Measurements from ENCODE around the gene COL8A2. TPM values are rescaled to one million over a fixed set of nuclear protein-coding genes. Genes with fewer than 3 reads are reported as not detected.

COL8A2 gene
- total and polyA plus RNA-seq, 2 of the 4 experiments (the other 2 are of a cell fraction): 0.54 to 1.1 TPM

DNA sequence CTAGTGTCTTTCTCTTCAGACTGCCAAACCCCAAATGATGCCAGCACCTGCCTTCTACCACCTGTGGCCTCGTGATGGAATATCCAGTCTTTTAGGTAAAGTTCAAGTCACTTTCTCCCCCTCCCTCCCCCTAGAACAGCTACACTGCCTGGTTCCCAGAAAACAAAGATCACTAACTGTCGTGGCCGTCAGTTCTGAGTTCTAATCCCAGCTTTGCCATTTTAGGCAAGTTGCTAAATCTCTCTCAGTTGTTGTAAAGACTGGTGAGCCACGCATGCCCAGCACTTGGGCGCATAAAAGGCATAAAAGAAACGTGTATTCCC is 24.9 kb upstream of the COL8A2 start:
- Histone ChIP-seq H3K9me1 (ENCODE audit: insufficient read depth, low read length) (peaks cover 21% of the 10 kb centered on the region), H4K5ac (ENCODE audit: low read depth, low read length) (peak overlapping the region; percentile 70), H2BK120ac (ENCODE audit: low read depth, low read length) (peak overlapping the region; percentile 88), H4K8ac (ENCODE audit: low read depth in 2 of 2, low read length in 2 of 2) (peak overlapping the region; percentile 87 to 96), H3K27me3 (ENCODE audit: control insufficient read depth, insufficient read depth, low read length) (no peaks in the 10 kb centered on the region), H3K56ac (ENCODE audit: extremely low read depth, insufficient read depth, low read length) (peak overlapping the region; percentile 95), H3K36me3 (ENCODE audit: control insufficient read depth, insufficient read depth, low read length) (peaks cover 2% of the 10 kb centered on the region; the same call in 1 of the 2 replicates), H3K4me2 (ENCODE audit: low read depth, low read length) (peak overlapping the region; percentile 65), H3K18ac (ENCODE audit: low read depth, low read length) (peak overlapping the region; percentile 62), H2AFZ (replicated peaks; ENCODE audit: low read length, poor library complexity) (peak overlapping the region; percentile 85), H3K4me1 (ENCODE audit: control insufficient read depth, insufficient read depth, low read length) (peaks cover 19% of the 10 kb centered on the region), H3K4ac (ENCODE audit: low read depth, low read length) (peak overlapping the region; percentile 98), H3K79me1 (ENCODE audit: low read depth in 1 of 2, low read length in 2 of 2) (peaks cover 10 to 51% of the 10 kb centered on the region in 2 experiments; a peak in 3 of 4 replicates), H2BK5ac (ENCODE audit: low read depth, low read length, poor library complexity, severe bottlenecking) (peak overlapping the region; percentile 99), H3K14ac (replicated peaks; ENCODE audit: low read depth, low read length) (peak overlapping the region; percentile 97), H2AK9ac (replicated peaks; ENCODE audit: low read depth, low read length, poor library complexity) (peak overlapping the region; percentile 99), H4K91ac (ENCODE audit: insufficient read depth, low read depth, low read length) (peak overlapping the region; percentile 97), H2BK20ac (ENCODE audit: low read depth, low read length) (peak overlapping the region; percentile 71), H2AK5ac (ENCODE audit: low read depth, low read length) (peak overlapping the region; percentile 99), H4K20me1 (ENCODE audit: insufficient read depth, low read length) (peaks cover 8% of the 10 kb centered on the region; the same call in 1 of the 2 replicates), H3K9ac (ENCODE audit: low read depth, low read length) (peak overlapping the region; percentile 57), H3K27ac (ENCODE audit: insufficient read depth, low read length) (peak overlapping the region; percentile 97), H2BK15ac (ENCODE audit: low read depth, low read length) (peak overlapping the region; percentile 87), H3K4me3 (ENCODE audit: insufficient read depth, low read depth, low read length) (no peak overlapping the region), H3K9me3 (ENCODE audit: control insufficient read depth, insufficient read depth, low read length) (no peaks in the 10 kb centered on the region), H3K23ac (ENCODE audit: low read depth, low read length) (peak overlapping the region; percentile 86)
- ATAC-seq (ENCODE audit: low read depth) (no peak), DNase-seq (no peak)
- dilution Hi-C loops (cut with HindIII; ENCODE audit: low sequenced_read_pairs, unreplicated experiment) (no loop called here), in situ Hi-C loops (cut with MboI; ENCODE audit: low sequenced_read_pairs) (loop anchor here (5.0 kb wide), 1 partner anchor 137 kb away; no protein-coding TSS in a partner anchor), intact Hi-C loops (cut with micrococcal nuclease) (loop anchor here (1.0 to 2.0 kb wide), 5 partner anchors 38 to 270 kb away; partner anchors contain the start of gene THRAP3)
- 46% methylated on average over 3 of the region's 6 CpGs; no CpG with 5 or more reads in 1 of the 2 experiments for WGBS, 2 experiments (ENCODE audit: extremely low coverage in 2 of 2, insufficient read length in 1 of 2)
- POLR2A ChIA-PET (ENCODE audit: unreplicated experiment): interaction anchor here (0.6 to 1.6 kb wide), 5 partner anchors 11 to 242 kb away, joined by 3 to 9 read pairs (median 5); no protein-coding TSS in a partner anchor
- TF ChIP-seq RCOR1 (IDR thresholded peaks at IDR 0.05; ENCODE audit: insufficient replicate concordance, low read length) (peak; percentile 31), MAZ (IDR thresholded peaks at IDR 0.05; ENCODE audit: borderline replicate concordance, low read depth, low read length) (no peak), CHD1 (IDR thresholded peaks at IDR 0.05; ENCODE audit: low read depth, low read length) (no peak), FOS (IDR thresholded peaks at IDR 0.05; ENCODE audit: low read depth, low read length) (no peak), NFE2L2 (IDR thresholded peaks at IDR 0.05; ENCODE audit: low read depth, low read length) (no peak), MAFK (IDR thresholded peaks at IDR 0.05; ENCODE audit: low read depth, low read length) (no peak)
- no TSS peak for BruUV-seq (replicated peaks)
- CTCF ChIA-PET: interaction anchor here (0.6 to 2.6 kb wide), 25 partner anchors 9 to 239 kb away, joined by 3 to 31 read pairs (median 4); partner anchors contain the start of gene THRAP3
